ENCODE measurements around the gene DUOXA1. TPM values are rescaled to one million over a fixed set of nuclear protein-coding genes. Genes with fewer than 3 reads are reported as not detected.

DUOXA1 gene
- total RNA-seq, 2 donors from 2014 or later, result 0.88 to 1.3 TPM

GRCh38 chr15:45101749-45102148 lies 27.9 kb downstream of the DUOXA1 start:
- no peak for TF ChIP-seq CTCF (IDR thresholded peaks at IDR 0.05)
- DNase-seq, result no peak
- no peaks in the 10 kb centered on the region for H3K4me1 ChIP-seq
- H3K4me3 ChIP-seq, result no peak overlapping the region
- H3K27ac ChIP-seq, result no peak overlapping the region
- H3K9ac ChIP-seq (ENCODE audit: low read depth in 2 of 2, low read length in 2 of 2), result no peak overlapping the region
- no peaks in the 10 kb centered on the region for H3K27me3 ChIP-seq
- H3K36me3 ChIP-seq, result no peaks in the 10 kb centered on the region
- intact Hi-C loops (cut with DNase I), result no loop called here
- H3K9me3 ChIP-seq, result no peaks in the 10 kb centered on the region

- H3K36me3 ChIP-seq, result no peaks in the 10 kb centered on the region
- no peak overlapping the region for H3K27ac ChIP-seq
- no peak for DNase-seq
- H3K4me3 ChIP-seq, result no peak overlapping the region
- H3K9ac ChIP-seq (ENCODE audit: low read depth in 2 of 2, low read length in 2 of 2), result no peak overlapping the region
- no peaks in the 10 kb centered on the region for H3K4me1 ChIP-seq
- no peaks in the 10 kb centered on the region for H3K27me3 ChIP-seq
- no peak for TF ChIP-seq CTCF (IDR thresholded peaks at IDR 0.05)
- H3K9me3 ChIP-seq, result no peaks in the 10 kb centered on the region
- intact Hi-C loops (cut with DNase I), result no loop called here
These were observed 28.6 kb downstream of the DUOXA1 start for GRCh38 chr15:45100884-45101625.

GRCh38 chr15:45099549-45100165 lies 30.0 kb downstream of the DUOXA1 start:
- intact Hi-C loops (cut with DNase I), result no loop called here
- no peak for TF ChIP-seq CTCF (IDR thresholded peaks at IDR 0.05)
- H3K27ac ChIP-seq, result no peak overlapping the region
- no peaks in the 10 kb centered on the region for H3K9me3 ChIP-seq
- H3K36me3 ChIP-seq, result no peaks in the 10 kb centered on the region
- no peak overlapping the region for H3K4me3 ChIP-seq
- no peaks in the 10 kb centered on the region for H3K27me3 ChIP-seq
- no peak overlapping the region for H3K9ac ChIP-seq (ENCODE audit: low read depth in 2 of 2, low read length in 2 of 2)
- DNase-seq, result no peak
- H3K4me1 ChIP-seq, result no peaks in the 10 kb centered on the region

- intact Hi-C loops (cut with DNase I), result no loop called here
- H3K27me3 ChIP-seq, result no peaks in the 10 kb centered on the region
- H3K9me3 ChIP-seq, result no peaks in the 10 kb centered on the region
- TF ChIP-seq CTCF (IDR thresholded peaks at IDR 0.05), result no peak
- no peak overlapping the region for H3K27ac ChIP-seq
- DNase-seq, result no peak
- no peaks in the 10 kb centered on the region for H3K4me1 ChIP-seq
- H3K9ac ChIP-seq (ENCODE audit: low read depth in 2 of 2, low read length in 2 of 2), result no peak overlapping the region
- H3K4me3 ChIP-seq, result no peak overlapping the region
- H3K36me3 ChIP-seq, result no peaks in the 10 kb centered on the region
These were observed 32.2 kb downstream of the DUOXA1 start for GRCh38 chr15:45097466-45097865.

- no peaks in the 10 kb centered on the region for H3K27me3 ChIP-seq
- no peak for TF ChIP-seq CTCF (IDR thresholded peaks at IDR 0.05)
- intact Hi-C loops (cut with DNase I), result no loop called here
These were observed 34.0 kb downstream of the DUOXA1 start for GRCh38 chr15:45095661-45096060.

More at GRCh38 chr15:45095661-45096060, 34.0 kb downstream of the DUOXA1 start:
- Histone ChIP-seq H3K27ac (no peak overlapping the region), H3K4me1 (no peaks in the 10 kb centered on the region), H3K36me3 (no peaks in the 10 kb centered on the region), H3K9me3 (no peaks in the 10 kb centered on the region), H3K9ac (ENCODE audit: low read depth in 2 of 2, low read length in 2 of 2) (no peak overlapping the region), H3K4me3 (no peak overlapping the region)
- DNase-seq, result no peak

All from colonic mucosa (tissue), 4 donors.